HG03457 (cell line): ENCODE data around the gene VPS13A.
"Not testable (repeated sequence)": the region's sequence is repeated elsewhere in the genome, so short reads cannot be mapped to it uniquely, and the experiment has no call there.

ENCODE experiments used
- ATAC-seq: cut with Tn5 transposase; IDR thresholded peaks from one replicate; pipeline ENCODE4 v1.9.1; 2021; ENCODE audit warnings: moderate number of reproducible peaks; ENCODE audit not compliant: unreplicated experiment

The VPS13A gene

GRCh38 chr9:77180056-77180455, 2.7 kb downstream of the VPS13A start:
- no peak for ATAC-seq

- ATAC-seq = no peak
Measured at GRCh38 chr9:77183581-77183980, 6.2 kb downstream of the VPS13A start.

- ATAC-seq = no peak
Measured at GRCh38 chr9:77188242-77188641, 10.9 kb downstream of the VPS13A start.

GRCh38 chr9:77194423-77194822, 17.1 kb downstream of the VPS13A start:
- no peak for ATAC-seq

- no peak for ATAC-seq
Measured at GRCh38 chr9:77210116-77210515, 32.8 kb downstream of the VPS13A start.

- ATAC-seq = no peak
Measured at GRCh38 chr9:77211561-77211960, 34.2 kb downstream of the VPS13A start.

- no peak for ATAC-seq
Measured at GRCh38 chr9:77212801-77213200, 35.5 kb downstream of the VPS13A start.

- ATAC-seq = no peak
Measured at GRCh38 chr9:77215874-77216273, 38.5 kb downstream of the VPS13A start.

- no peak for ATAC-seq
Measured at GRCh38 chr9:77218612-77219011, 41.3 kb downstream of the VPS13A start.

GRCh38 chr9:77221431-77221830, 44.1 kb downstream of the VPS13A start:
- no peak for ATAC-seq

- no peak for ATAC-seq
Measured at GRCh38 chr9:77224746-77225312, 47.5 kb downstream of the VPS13A start.

- ATAC-seq = no peak
Measured at GRCh38 chr9:77236693-77237092, 59.4 kb downstream of the VPS13A start.

GRCh38 chr9:77237896-77238295, 60.6 kb downstream of the VPS13A start:
- ATAC-seq = no peak

- ATAC-seq = no peak
Measured at GRCh38 chr9:77251050-77251449, 73.7 kb downstream of the VPS13A start.

- no peak for ATAC-seq
Measured at GRCh38 chr9:77257275-77257674, 79.9 kb downstream of the VPS13A start.

- no peak for ATAC-seq
Measured at GRCh38 chr9:77261605-77262004, 84.3 kb downstream of the VPS13A start.

GRCh38 chr9:77267762-77268161, 90.4 kb downstream of the VPS13A start:
- ATAC-seq = not testable (repeated sequence)

GRCh38 chr9:77271023-77271690, 93.8 kb downstream of the VPS13A start:
- ATAC-seq = no peak

- ATAC-seq = no peak
Measured at GRCh38 chr9:77276799-77277198, 99.5 kb downstream of the VPS13A start.

- ATAC-seq = no peak
Measured at GRCh38 chr9:77277719-77278118, 100.4 kb downstream of the VPS13A start.

- ATAC-seq = no peak
Measured at GRCh38 chr9:77283991-77284390, 106.7 kb downstream of the VPS13A start.

- ATAC-seq = no peak
Measured at GRCh38 chr9:77284616-77285015, 107.3 kb downstream of the VPS13A start.

GRCh38 chr9:77290373-77290772, 113.0 kb downstream of the VPS13A start:
- no peak for ATAC-seq
